ENCODE measurements around the gene GDNF.

Gene GDNF

DNA sequence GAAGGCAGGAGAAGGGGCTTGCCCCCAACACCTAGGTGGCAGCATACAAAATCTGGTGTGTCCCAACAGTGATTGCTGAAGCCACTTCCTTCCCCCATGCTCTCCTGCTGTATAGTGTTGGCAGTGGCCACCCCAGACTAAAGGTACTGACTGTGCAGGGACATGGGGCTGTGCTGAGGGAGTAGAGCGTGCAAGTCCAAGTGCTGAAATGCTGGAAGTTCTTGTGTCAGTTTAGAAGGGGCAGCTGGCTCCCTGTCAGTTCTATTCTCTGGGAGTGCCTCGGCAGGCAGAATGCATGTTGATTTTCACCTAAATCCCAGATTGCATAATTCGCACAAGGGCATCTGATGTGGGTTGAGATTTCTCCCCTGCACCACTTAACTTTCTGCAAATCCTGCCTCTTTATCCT is 68.6 kb downstream of the GDNF start:
- Histone ChIP-seq H3K9me3 (peaks cover 4% of the 10 kb centered on the region), H3K4me1 (no peaks in the 10 kb centered on the region), H3K36me3 (no peaks in the 10 kb centered on the region), H3K27me3 (no peaks in the 10 kb centered on the region), H3K4me3 (ENCODE audit: low read depth, low read length) (no peak overlapping the region)
- TF ChIP-seq, protein P1, sequence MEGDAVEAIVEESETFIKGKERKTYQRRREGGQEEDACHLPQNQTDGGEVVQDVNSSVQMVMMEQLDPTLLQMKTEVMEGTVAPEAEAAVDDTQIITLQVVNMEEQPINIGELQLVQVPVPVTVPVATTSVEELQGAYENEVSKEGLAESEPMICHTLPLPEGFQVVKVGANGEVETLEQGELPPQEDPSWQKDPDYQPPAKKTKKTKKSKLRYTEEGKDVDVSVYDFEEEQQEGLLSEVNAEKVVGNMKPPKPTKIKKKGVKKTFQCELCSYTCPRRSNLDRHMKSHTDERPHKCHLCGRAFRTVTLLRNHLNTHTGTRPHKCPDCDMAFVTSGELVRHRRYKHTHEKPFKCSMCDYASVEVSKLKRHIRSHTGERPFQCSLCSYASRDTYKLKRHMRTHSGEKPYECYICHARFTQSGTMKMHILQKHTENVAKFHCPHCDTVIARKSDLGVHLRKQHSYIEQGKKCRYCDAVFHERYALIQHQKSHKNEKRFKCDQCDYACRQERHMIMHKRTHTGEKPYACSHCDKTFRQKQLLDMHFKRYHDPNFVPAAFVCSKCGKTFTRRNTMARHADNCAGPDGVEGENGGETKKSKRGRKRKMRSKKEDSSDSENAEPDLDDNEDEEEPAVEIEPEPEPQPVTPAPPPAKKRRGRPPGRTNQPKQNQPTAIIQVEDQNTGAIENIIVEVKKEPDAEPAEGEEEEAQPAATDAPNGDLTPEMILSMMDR (IDR thresholded peaks at IDR 0.05; ENCODE audit: low read depth, low read length): no peak
- no peak for DNase-seq

DNA sequence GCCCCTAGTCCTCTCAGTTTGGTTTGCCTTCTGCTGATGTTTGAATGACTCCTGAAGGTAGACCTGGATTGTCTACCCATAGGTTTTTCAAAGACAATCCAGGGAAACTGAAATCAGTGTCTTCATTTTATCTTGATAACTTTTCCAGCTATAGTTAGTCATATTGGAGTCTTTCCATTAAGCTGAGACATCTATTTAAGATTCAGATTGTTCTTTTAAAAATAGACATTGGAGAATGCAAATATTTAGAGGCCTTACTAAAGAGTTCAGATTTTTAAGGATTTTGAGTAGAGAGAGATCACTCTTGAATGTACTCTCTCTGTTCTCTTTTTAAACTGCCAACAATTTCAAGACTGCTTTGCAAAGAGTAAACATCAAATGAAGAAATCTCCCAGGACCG is 69.1 kb downstream of the GDNF start:
- no peak for DNase-seq
- TF ChIP-seq, protein P1 (IDR thresholded peaks at IDR 0.05; ENCODE audit: low read depth, low read length): no peak
- Histone ChIP-seq H3K4me3 (ENCODE audit: low read depth, low read length) (no peak overlapping the region), H3K36me3 (no peaks in the 10 kb centered on the region), H3K27me3 (no peaks in the 10 kb centered on the region), H3K9me3 (peaks cover 4% of the 10 kb centered on the region), H3K4me1 (no peaks in the 10 kb centered on the region)

DNA sequence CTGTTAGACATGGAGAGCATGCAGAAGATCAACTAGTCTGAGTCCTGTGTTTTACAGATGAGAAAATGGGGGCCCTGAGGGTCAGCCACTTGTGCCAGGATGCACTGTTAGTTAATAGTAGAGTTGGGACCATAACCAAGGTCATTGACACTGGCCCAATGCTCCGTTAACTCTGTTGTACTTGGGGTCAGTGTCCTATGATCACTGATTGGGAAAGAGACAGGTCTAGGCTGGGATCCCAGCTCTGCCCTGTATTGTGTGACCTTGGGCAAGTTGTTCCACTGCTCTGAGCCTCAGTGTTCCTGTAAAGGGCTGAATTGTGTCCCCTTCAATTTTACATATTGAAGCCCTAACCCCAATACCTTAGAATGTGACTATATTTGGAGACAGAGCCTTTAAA is 70.0 kb downstream of the GDNF start:
- Histone ChIP-seq H3K9me3 (no peaks in the 10 kb centered on the region), H3K36me3 (no peaks in the 10 kb centered on the region), H3K27me3 (no peaks in the 10 kb centered on the region), H3K4me3 (ENCODE audit: low read depth, low read length) (no peak overlapping the region), H3K4me1 (no peaks in the 10 kb centered on the region)
- TF ChIP-seq, protein P1 (IDR thresholded peaks at IDR 0.05; ENCODE audit: low read depth, low read length): no peak
- DNase-seq: no peak

DNA sequence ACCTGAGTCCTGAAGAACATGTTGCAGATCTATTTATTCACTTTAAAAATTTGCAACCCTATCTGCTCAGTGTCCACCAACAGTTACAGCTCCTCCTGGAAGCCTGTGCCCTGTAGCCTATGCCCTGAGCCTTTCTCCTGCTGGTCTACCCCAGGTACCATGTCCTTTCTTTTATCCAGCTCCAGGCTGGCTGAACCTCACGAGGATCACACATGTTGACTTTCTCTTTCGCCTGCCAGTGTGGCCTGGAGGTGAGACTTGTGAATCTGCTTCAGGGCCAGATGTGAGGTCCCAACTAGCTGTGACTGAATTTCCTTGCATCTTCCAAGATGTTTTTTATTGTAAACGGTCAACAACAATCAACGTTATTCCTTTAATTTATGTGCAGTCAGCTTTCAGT is 70.7 kb downstream of the GDNF start:
- no peaks in the 10 kb centered on the region for H3K4me1 ChIP-seq
- no peak for DNase-seq
- H3K9me3 ChIP-seq: no peaks in the 10 kb centered on the region
- H3K36me3 ChIP-seq: no peaks in the 10 kb centered on the region
- TF ChIP-seq, protein P1 (IDR thresholded peaks at IDR 0.05; ENCODE audit: low read depth, low read length): no peak
- H3K4me3 ChIP-seq (ENCODE audit: low read depth, low read length): no peak overlapping the region
- no peaks in the 10 kb centered on the region for H3K27me3 ChIP-seq

DNA sequence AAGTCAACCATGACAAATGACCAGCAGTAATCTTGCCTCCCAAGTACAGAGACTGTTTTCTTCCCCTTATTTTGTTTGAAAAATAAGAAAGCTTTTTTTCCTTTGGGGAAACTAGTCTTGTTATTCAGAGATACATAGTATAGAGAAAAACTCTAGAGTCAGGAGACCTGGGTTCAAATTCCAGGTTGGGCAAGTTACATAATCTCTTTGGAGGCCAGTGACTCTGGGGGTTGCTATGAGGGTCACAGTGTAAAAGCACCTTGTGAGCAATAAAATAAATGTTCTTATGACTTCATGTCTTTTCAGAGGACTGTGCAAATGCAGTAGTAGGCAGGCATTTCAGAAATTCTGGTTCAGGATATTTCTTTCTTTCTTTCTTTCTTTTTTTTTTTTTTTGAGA is 71.5 kb downstream of the GDNF start:
- no peaks in the 10 kb centered on the region for H3K9me3 ChIP-seq
- TF ChIP-seq, protein P1 (IDR thresholded peaks at IDR 0.05; ENCODE audit: low read depth, low read length): no peak
- H3K27me3 ChIP-seq: no peaks in the 10 kb centered on the region
- no peaks in the 10 kb centered on the region for H3K36me3 ChIP-seq
- DNase-seq: no peak
- H3K4me3 ChIP-seq (ENCODE audit: low read depth, low read length): no peak overlapping the region
- no peaks in the 10 kb centered on the region for H3K4me1 ChIP-seq

DNA sequence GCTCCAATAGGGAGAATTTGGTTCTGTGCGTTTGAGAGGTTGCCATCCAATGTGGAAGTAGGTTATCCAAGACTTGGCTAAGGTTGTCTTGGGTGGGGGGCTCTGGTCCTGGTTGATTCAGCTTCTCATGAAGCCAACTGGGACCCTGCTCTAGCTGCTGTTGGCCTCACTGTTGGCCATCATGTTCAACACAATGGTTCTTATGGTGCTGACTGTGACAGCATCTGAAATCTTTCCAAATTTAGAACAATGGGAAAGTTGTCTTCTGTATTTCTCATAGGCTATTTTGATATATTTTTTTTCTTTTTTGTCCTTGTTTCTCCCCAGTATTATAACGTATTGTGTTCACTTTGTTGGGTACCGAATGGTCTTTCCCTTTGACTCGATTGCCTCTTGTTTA is 71.9 kb downstream of the GDNF start:
- H3K4me1 ChIP-seq: no peaks in the 10 kb centered on the region
- TF ChIP-seq, protein P1 (IDR thresholded peaks at IDR 0.05; ENCODE audit: low read depth, low read length): no peak
- H3K4me3 ChIP-seq (ENCODE audit: low read depth, low read length): no peak overlapping the region
- H3K27me3 ChIP-seq: no peaks in the 10 kb centered on the region
- no peaks in the 10 kb centered on the region for H3K9me3 ChIP-seq
- DNase-seq: no peak
- no peaks in the 10 kb centered on the region for H3K36me3 ChIP-seq

Data from BE2C (cell line).